Thyroid gland (tissue), 4 donors: Measurements from ENCODE around the gene UTS2R.

Experiments used
- CTCF ChIP-seq, 6 experiments: fragments of 200-600 bp in 3 of 6; fragments of 450-650 bp in 3 of 6; sonication (generic) in 3 of 6; IDR thresholded peaks; one replicate each; pipeline ENCODE4 v1.5.1; 2016 to 2019; ENCODE audit warnings: antibody characterized with exemption in 6 of 6, mild to moderate bottlenecking in 2 of 6, inconsistent platforms in 1 of 6, moderate library complexity in 1 of 6
- POLR2A ChIP-seq, 2 donors: fragments of 450-650 bp; IDR thresholded peaks; one replicate each; pipeline ENCODE4 v1.6.1; 2017; ENCODE audit warnings: antibody characterized with exemption in 2 of 2, mild to moderate bottlenecking in 2 of 2, moderate library complexity in 1 of 2

GRCh38 chr17:82348434-82348833 is 23.1 kb upstream of the UTS2R start:
- no peak for TF ChIP-seq POLR2A (IDR thresholded peaks at IDR 0.05)
- no peak for TF ChIP-seq CTCF (IDR thresholded peaks at IDR 0.05)
